ENCODE results near the gene FFAR1.

The FFAR1 gene

GRCh38 chr19:35306473-35307246, 41.0 kb upstream of the FFAR1 start:
- peak; percentile 40; the same call in 1 of the 3 replicates for ATAC-seq

GRCh38 chr19:35307931-35308330, 39.8 kb upstream of the FFAR1 start:
- TF ChIP-seq ISL1 (CRISPR knock-in tag; IDR thresholded peaks at IDR 0.05), result no peak
- no peak for TF ChIP-seq BACH2 (CRISPR knock-in tag; IDR thresholded peaks at IDR 0.05; ENCODE audit: borderline replicate concordance)
- no peak for TF ChIP-seq SNAI2 (CRISPR knock-in tag; IDR thresholded peaks at IDR 0.05)
- TF ChIP-seq, protein P1, sequence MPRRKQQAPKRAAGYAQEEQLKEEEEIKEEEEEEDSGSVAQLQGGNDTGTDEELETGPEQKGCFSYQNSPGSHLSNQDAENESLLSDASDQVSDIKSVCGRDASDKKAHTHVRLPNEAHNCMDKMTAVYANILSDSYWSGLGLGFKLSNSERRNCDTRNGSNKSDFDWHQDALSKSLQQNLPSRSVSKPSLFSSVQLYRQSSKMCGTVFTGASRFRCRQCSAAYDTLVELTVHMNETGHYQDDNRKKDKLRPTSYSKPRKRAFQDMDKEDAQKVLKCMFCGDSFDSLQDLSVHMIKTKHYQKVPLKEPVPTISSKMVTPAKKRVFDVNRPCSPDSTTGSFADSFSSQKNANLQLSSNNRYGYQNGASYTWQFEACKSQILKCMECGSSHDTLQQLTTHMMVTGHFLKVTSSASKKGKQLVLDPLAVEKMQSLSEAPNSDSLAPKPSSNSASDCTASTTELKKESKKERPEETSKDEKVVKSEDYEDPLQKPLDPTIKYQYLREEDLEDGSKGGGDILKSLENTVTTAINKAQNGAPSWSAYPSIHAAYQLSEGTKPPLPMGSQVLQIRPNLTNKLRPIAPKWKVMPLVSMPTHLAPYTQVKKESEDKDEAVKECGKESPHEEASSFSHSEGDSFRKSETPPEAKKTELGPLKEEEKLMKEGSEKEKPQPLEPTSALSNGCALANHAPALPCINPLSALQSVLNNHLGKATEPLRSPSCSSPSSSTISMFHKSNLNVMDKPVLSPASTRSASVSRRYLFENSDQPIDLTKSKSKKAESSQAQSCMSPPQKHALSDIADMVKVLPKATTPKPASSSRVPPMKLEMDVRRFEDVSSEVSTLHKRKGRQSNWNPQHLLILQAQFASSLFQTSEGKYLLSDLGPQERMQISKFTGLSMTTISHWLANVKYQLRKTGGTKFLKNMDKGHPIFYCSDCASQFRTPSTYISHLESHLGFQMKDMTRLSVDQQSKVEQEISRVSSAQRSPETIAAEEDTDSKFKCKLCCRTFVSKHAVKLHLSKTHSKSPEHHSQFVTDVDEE (CRISPR knock-in tag; IDR thresholded peaks at IDR 0.05), result no peak
- no peak for ATAC-seq

More at GRCh38 chr19:35306473-35307246, 41.0 kb upstream of the FFAR1 start:
- TF ChIP-seq ZNF8 (CRISPR knock-in tag; IDR thresholded peaks at IDR 0.05) (no peak), POU6F1 (CRISPR knock-in tag; IDR thresholded peaks at IDR 0.05; ENCODE audit: borderline replicate concordance, low read depth) (no peak), RARB (CRISPR knock-in tag; IDR thresholded peaks at IDR 0.05) (no peak), PPARA (CRISPR knock-in tag; IDR thresholded peaks at IDR 0.05; ENCODE audit: borderline replicate concordance) (no peak), CREB5 (CRISPR knock-in tag; IDR thresholded peaks at IDR 0.05; ENCODE audit: low read depth) (no peak), ARNTL (CRISPR knock-in tag; IDR thresholded peaks at IDR 0.05; ENCODE audit: borderline replicate concordance, low read depth) (no peak), ZNF565 (CRISPR knock-in tag; conservative IDR thresholded peaks at IDR 0.05; ENCODE audit: low read depth) (no peak), GLIS3 (CRISPR knock-in tag; IDR thresholded peaks at IDR 0.05) (no peak), ISL1 (CRISPR knock-in tag; IDR thresholded peaks at IDR 0.05) (no peak), CSDC2 (CRISPR knock-in tag; IDR thresholded peaks at IDR 0.05) (no peak), TCF4 (CRISPR knock-in tag; IDR thresholded peaks at IDR 0.05; ENCODE audit: borderline replicate concordance) (no peak), OSR1 (CRISPR knock-in tag; IDR thresholded peaks at IDR 0.05) (no peak)
- TF ChIP-seq, protein P2, sequence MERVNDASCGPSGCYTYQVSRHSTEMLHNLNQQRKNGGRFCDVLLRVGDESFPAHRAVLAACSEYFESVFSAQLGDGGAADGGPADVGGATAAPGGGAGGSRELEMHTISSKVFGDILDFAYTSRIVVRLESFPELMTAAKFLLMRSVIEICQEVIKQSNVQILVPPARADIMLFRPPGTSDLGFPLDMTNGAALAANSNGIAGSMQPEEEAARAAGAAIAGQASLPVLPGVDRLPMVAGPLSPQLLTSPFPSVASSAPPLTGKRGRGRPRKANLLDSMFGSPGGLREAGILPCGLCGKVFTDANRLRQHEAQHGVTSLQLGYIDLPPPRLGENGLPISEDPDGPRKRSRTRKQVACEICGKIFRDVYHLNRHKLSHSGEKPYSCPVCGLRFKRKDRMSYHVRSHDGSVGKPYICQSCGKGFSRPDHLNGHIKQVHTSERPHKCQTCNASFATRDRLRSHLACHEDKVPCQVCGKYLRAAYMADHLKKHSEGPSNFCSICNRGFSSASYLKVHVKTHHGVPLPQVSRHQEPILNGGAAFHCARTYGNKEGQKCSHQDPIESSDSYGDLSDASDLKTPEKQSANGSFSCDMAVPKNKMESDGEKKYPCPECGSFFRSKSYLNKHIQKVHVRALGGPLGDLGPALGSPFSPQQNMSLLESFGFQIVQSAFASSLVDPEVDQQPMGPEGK (CRISPR knock-in tag; IDR thresholded peaks at IDR 0.05; ENCODE audit: borderline replicate concordance), result no peak

DNA sequence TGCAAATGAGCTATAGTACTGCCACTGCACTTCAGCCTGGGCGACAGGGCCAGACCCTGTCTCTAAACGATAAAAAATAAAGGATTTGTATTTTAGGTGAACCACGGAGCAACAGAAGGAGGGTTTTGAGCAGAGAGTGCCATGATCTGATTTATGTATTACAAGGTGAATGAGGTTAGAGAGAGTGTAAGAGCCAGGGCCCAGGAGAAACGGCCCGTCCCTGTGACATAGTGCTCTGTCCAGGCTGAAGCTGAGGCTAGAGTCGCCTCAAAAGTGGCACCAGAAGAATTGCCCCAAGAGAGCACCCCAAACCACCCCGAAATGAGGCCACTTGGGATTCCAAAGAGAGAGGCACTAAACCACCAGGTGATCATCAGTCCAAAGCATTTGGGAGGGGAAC, 38.8 kb upstream of the FFAR1 start:
- ATAC-seq, result no peak
- TF ChIP-seq CSDC2 (CRISPR knock-in tag; IDR thresholded peaks at IDR 0.05) (no peak), POU6F1 (CRISPR knock-in tag; IDR thresholded peaks at IDR 0.05; ENCODE audit: borderline replicate concordance, low read depth) (no peak), TCF4 (CRISPR knock-in tag; IDR thresholded peaks at IDR 0.05; ENCODE audit: borderline replicate concordance) (no peak), ZNF70 (CRISPR knock-in tag; IDR thresholded peaks at IDR 0.05) (no peak), ARNTL (CRISPR knock-in tag; IDR thresholded peaks at IDR 0.05; ENCODE audit: borderline replicate concordance, low read depth) (no peak), ZFP30 (CRISPR knock-in tag; IDR thresholded peaks at IDR 0.05) (no peak), ZNF8 (CRISPR knock-in tag; IDR thresholded peaks at IDR 0.05) (no peak), PPARA (CRISPR knock-in tag; IDR thresholded peaks at IDR 0.05; ENCODE audit: borderline replicate concordance) (no peak), GLIS3 (CRISPR knock-in tag; IDR thresholded peaks at IDR 0.05) (no peak), OSR1 (CRISPR knock-in tag; IDR thresholded peaks at IDR 0.05) (no peak)

All from SK-N-SH treated with all-trans-retinoic acid at 6 μM for 48 hours (cell line).